Measurements from ENCODE around the gene AKT1.

DNA sequence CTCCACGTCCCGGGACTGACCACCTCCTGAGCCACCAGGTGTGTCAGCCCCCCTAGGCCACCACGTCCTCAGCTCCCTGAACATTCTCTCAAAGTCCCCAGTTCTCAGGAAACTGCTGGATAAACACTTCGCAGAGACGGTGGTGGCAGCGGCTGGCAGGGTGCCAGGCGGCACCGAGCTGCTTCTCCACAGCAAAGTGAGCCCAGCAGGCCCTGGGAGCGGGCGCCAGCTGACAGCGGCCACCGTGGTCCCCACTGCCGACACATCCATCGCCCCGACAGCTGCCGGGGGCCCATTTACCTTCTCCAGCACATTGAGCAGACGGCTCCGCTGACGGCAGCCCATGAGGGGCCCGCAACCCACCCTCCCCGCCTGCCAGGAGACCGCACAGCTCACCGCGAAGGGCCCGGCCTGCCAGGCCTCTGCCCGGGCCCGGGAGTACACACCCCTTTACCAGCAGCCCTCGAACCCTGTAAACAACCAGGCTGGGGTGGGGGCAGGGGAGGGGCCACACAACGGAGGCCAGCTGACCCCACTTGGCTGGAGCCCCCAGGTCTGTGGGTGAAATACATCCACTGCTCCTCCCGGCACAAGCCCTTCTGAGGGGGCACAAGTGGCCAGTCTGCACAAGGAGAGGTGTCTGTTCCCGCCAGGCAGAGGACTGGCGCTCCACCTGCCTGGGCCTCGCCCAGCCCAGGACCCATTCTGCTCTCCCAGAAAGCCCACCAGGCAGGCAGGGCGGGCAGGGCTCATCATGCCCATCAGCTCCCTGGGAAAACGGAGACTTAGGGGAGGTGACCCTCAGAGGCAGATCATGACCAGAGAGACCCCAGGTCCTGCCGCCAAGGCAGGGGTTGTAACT is 10.5 kb downstream of the AKT1 start:
- TF ChIP-seq CTCF (IDR thresholded peaks at IDR 0.05) (no peak), POLR2A (IDR thresholded peaks at IDR 0.05) (no peak)
